Skeletal muscle tissue (tissue), 4 donors: ENCODE results near the gene RIPPLY1. TPM values are rescaled to one million over a fixed set of nuclear protein-coding genes. Genes with fewer than 3 reads are reported as not detected.

Source experiments
- H3K27ac ChIP-seq: one replicate; pipeline ENCODE4 v1.7.0; 2013; ENCODE audit warnings: mild to moderate bottlenecking, low read depth, low read length, inconsistent platforms
- H3K27me3 ChIP-seq, 3 donors: one replicate each; pipeline ENCODE4 v1.7.0; 2013; ENCODE audit warnings: low read length in 3 of 3; ENCODE audit not compliant: control insufficient read depth in 3 of 3, insufficient read depth in 3 of 3
- H3K36me3 ChIP-seq, 3 donors: one replicate each; pipeline ENCODE4 v1.7.0; 2013; ENCODE audit warnings: low read length in 3 of 3; ENCODE audit not compliant: control insufficient read depth in 3 of 3, insufficient read depth in 3 of 3
- H3K4me1 ChIP-seq, 3 donors: one replicate each; pipeline ENCODE4 v1.7.0; 2013; ENCODE audit warnings: low read length in 3 of 3, mild to moderate bottlenecking in 3 of 3; ENCODE audit not compliant: control insufficient read depth in 3 of 3, insufficient read depth in 3 of 3
- H3K4me3 ChIP-seq, 3 donors: one replicate each; pipeline ENCODE4 v1.7.0; 2013; ENCODE audit warnings: low read length in 3 of 3
- H3K9ac ChIP-seq, 3 donors: one replicate each; pipeline ENCODE4 v1.7.0; 2013; ENCODE audit warnings: low read length in 3 of 3, mild to moderate bottlenecking in 3 of 3, moderate library complexity in 2 of 3, low read depth in 1 of 3
- H3K9me3 ChIP-seq, 3 donors: one replicate each; pipeline ENCODE4 v1.7.0; 2013; ENCODE audit warnings: low read length in 3 of 3; ENCODE audit not compliant: control insufficient read depth in 3 of 3
- total RNA-seq: library from RNA; depleted of rRNA; stranded (reverse); fragments of >200 nt; gene quantifications from one replicate; pipeline ENCODE4 v1.2.3, GENCODE V29; 2014
- donor health status: Osteomylitis.

The RIPPLY1 gene
- total RNA-seq, 1 donor from 2014 or later = not detected

GRCh38 chrX:106899841-106900240 lies 3.3 kb downstream of the RIPPLY1 start:
- Histone ChIP-seq H3K9ac (no peak overlapping the region), H3K4me1 (peaks cover 4 to 27% (median 10%) of the 10 kb centered on the region in 3 donors), H3K9me3 (no peaks in the 10 kb centered on the region), H3K27me3 (peaks cover 0 to 10% (median 0%) of the 10 kb centered on the region in 3 donors), H3K36me3 (no peaks in the 10 kb centered on the region), H3K4me3 (no peak overlapping the region), H3K27ac (no peak overlapping the region)

DNA sequence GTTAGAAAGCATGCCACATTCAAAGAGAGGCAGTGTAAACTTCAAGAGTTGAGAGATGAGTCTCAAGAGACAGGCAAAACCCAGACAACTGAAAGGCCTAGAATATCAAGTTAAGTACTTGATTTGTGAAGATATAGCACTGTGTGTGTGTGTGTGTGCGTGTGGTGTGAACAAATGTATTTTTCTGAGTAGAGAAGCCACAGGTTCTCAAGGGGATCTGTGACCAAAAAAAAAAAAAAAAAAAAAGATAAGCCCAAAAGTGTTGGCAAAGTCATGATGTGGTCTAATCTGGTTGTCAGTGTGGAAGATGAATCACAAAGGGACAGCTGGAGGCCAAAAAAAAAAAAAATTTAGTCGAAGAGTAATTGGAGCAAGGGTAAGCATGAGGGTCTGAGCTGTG lies 3.9 kb downstream of the RIPPLY1 start:
- Histone ChIP-seq H3K9ac (no peak overlapping the region), H3K9me3 (no peaks in the 10 kb centered on the region), H3K4me3 (no peak overlapping the region)

GRCh38 chrX:106898462-106898861 lies 4.7 kb downstream of the RIPPLY1 start:
- H3K27ac ChIP-seq = no peak overlapping the region
- H3K4me3 ChIP-seq = no peak overlapping the region
- H3K9me3 ChIP-seq = no peaks in the 10 kb centered on the region
- H3K36me3 ChIP-seq = no peaks in the 10 kb centered on the region
- peaks cover 3 to 24% (median 6%) of the 10 kb centered on the region in 3 donors for H3K4me1 ChIP-seq
- H3K27me3 ChIP-seq = peaks cover 0 to 10% (median 0%) of the 10 kb centered on the region in 3 donors
- no peak overlapping the region for H3K9ac ChIP-seq

More for the DNA sequence above, 3.9 kb downstream of the RIPPLY1 start:
- Histone ChIP-seq H3K36me3 (no peaks in the 10 kb centered on the region), H3K27ac (no peak overlapping the region), H3K4me1 (peaks cover 7 to 31% (median 12%) of the 10 kb centered on the region in 3 donors), H3K27me3 (peaks cover 0 to 10% (median 0%) of the 10 kb centered on the region in 3 donors)

- Histone ChIP-seq H3K4me3 (no peak overlapping the region), H3K36me3 (no peaks in the 10 kb centered on the region), H3K27ac (no peak overlapping the region), H3K9ac (no peak overlapping the region), H3K4me1 (peaks cover 3 to 12% (median 6%) of the 10 kb centered on the region in 3 donors), H3K9me3 (no peaks in the 10 kb centered on the region), H3K27me3 (peaks cover 0 to 19% (median 0%) of the 10 kb centered on the region in 3 donors)
Measured at GRCh38 chrX:106897259-106897658, 5.9 kb downstream of the RIPPLY1 start.

DNA sequence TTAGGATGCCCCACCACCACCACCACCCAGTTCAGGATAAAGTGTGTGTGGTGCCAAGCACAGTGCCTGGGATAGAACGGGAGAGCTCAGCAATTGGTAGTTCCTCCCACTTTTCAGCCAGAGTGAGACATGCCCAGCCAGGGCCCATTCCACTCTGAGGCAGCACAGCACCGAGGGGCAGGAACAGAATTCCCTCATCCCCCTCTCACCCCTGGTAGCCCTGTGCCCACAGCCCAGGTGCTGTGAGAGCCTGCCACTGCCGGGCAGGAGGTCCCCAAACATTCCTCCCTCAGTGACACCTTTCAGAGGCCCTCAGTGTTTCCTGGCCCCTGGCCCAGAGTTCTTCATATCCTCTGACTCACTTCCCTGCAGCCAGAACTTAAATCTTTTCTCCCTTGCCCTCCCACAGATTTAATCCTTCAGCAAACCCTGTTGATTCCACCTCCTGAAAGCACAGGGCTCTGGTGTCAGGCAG lies 8.1 kb downstream of the RIPPLY1 start:
- Histone ChIP-seq H3K4me3 (no peak overlapping the region), H3K27me3 (peaks cover 0 to 25% (median 0%) of the 10 kb centered on the region in 3 donors), H3K9me3 (no peaks in the 10 kb centered on the region), H3K36me3 (no peaks in the 10 kb centered on the region), H3K4me1 (peaks cover 3 to 10% (median 6%) of the 10 kb centered on the region in 3 donors), H3K9ac (no peak overlapping the region), H3K27ac (no peak overlapping the region)

GRCh38 chrX:106894392-106894909 lies 8.7 kb downstream of the RIPPLY1 start:
- H3K27ac ChIP-seq = no peak overlapping the region
- H3K27me3 ChIP-seq = peaks cover 0 to 25% (median 0%) of the 10 kb centered on the region in 3 donors
- H3K4me1 ChIP-seq = peaks cover 3 to 10% (median 6%) of the 10 kb centered on the region in 3 donors
- no peaks in the 10 kb centered on the region for H3K36me3 ChIP-seq
- no peak overlapping the region for H3K9ac ChIP-seq
- no peaks in the 10 kb centered on the region for H3K9me3 ChIP-seq
- H3K4me3 ChIP-seq = no peak overlapping the region

DNA sequence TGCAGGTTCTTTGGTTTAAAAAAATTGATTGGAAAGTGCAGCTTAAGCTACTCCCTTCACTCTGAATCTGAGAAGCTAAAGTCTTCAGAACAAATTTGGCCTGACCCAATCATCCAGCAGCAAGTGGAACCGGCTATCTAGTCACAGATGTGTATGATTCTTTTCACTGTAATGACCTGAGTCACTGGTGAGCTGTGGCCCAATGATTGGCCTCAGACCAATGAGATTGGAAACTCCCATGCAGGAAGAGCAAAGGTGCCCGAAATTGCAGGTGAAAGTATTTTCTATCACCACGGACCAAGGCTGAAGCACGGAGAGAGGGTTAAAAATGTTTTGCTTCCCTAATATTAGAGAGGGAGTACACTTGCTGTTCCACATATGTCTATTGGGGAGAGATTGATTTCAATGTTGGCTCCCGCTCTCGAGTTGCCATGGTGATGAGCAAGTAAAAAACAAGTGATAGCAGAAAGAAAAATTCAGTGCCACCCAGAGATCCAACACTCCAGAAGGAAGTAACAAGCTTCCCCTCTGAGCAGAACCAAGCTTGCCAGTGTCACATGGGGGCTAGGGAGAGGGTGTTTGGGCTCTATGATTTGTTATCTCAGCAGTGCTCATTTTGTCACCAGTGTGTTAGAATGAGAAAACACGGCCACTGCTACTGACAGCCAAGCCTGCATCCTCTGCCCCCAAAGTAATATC lies 11.2 kb downstream of the RIPPLY1 start:
- Histone ChIP-seq H3K27ac (no peak overlapping the region), H3K27me3 (peaks cover 0 to 25% (median 0%) of the 10 kb centered on the region in 3 donors), H3K36me3 (no peaks in the 10 kb centered on the region), H3K9me3 (no peaks in the 10 kb centered on the region), H3K9ac (no peak overlapping the region), H3K4me1 (peaks cover 3 to 10% (median 6%) of the 10 kb centered on the region in 3 donors), H3K4me3 (no peak overlapping the region)

DNA sequence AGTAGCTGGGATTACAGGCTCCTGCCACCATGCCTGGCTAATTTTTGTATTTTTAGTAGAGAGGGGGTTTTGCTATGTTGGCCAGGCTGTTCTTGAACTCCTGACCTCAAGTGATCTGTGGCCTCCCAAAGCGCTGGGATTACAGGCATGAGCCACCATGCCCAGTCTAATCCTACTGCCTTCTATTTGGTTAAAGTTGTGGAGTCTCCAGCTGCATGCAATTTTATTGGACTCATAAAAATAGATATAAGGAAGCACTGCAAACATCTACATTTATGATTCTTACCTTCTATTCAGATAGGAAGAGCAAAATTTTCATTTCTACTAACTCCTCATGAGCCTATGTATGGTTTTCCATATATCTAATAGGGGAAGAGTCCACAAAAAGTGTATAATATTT lies 13.7 kb downstream of the RIPPLY1 start:
- no peaks in the 10 kb centered on the region for H3K36me3 ChIP-seq
- H3K9ac ChIP-seq = no peak overlapping the region
- H3K27ac ChIP-seq = no peak overlapping the region
- H3K27me3 ChIP-seq = peaks cover 0 to 21% (median 0%) of the 10 kb centered on the region in 3 donors
- H3K4me3 ChIP-seq = no peak overlapping the region
- no peaks in the 10 kb centered on the region for H3K9me3 ChIP-seq
- H3K4me1 ChIP-seq = peaks cover under 1% of the 10 kb centered on the region in 3 donors

DNA sequence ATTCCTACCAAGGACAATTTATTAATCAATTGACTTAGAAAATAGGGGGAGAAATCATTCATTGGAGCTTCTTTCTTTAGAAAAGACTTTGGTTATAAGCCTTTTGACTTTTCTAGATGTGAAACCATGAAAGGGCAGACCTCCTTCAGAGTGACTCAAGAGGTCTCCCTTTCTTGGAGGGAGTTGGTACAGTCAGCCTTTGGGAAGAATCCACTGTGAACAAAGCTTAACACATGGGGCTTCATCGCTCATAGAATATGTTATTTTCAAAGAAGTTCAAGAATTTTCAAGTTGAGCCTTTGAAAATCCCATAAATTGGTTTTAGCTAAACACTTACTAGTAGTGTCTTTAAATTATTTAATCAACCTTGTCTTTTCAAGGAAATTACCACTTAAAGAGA lies 28.0 kb downstream of the RIPPLY1 start:
- no peaks in the 10 kb centered on the region for H3K27me3 ChIP-seq
- no peak overlapping the region for H3K9ac ChIP-seq
- H3K36me3 ChIP-seq = peaks cover 0 to 1% (median 0%) of the 10 kb centered on the region in 3 donors
- peaks cover 0 to 2% (median 0%) of the 10 kb centered on the region in 3 donors for H3K9me3 ChIP-seq
- H3K27ac ChIP-seq = no peak overlapping the region
- no peaks in the 10 kb centered on the region for H3K4me1 ChIP-seq
- no peak overlapping the region for H3K4me3 ChIP-seq

GRCh38 chrX:106874075-106874474 lies 29.1 kb downstream of the RIPPLY1 start:
- peaks cover 0 to 2% (median 0%) of the 10 kb centered on the region in 3 donors for H3K9me3 ChIP-seq
- H3K4me3 ChIP-seq = no peak overlapping the region
- H3K9ac ChIP-seq = no peak overlapping the region
- H3K4me1 ChIP-seq = no peaks in the 10 kb centered on the region
- peaks cover 0 to 1% (median 0%) of the 10 kb centered on the region in 3 donors for H3K36me3 ChIP-seq
- H3K27ac ChIP-seq = no peak overlapping the region
- no peaks in the 10 kb centered on the region for H3K27me3 ChIP-seq
